HUES48 (cell line): ENCODE results near the gene OFD1.

Source experiments
- H3K27ac ChIP-seq: one replicate; pipeline ENCODE4 v1.7.0; 2013; ENCODE audit warnings: low read depth, low read length, inconsistent platforms
- H3K27me3 ChIP-seq: 2 replicates; pipeline ENCODE4 v1.6.1; 2013; ENCODE audit warnings: mild to moderate bottlenecking, low read length; ENCODE audit not compliant: control insufficient read depth, insufficient read depth
- H3K36me3 ChIP-seq: 2 replicates; pipeline ENCODE4 v1.6.1; 2013; ENCODE audit warnings: low read length; ENCODE audit not compliant: control insufficient read depth, insufficient read depth
- H3K4me1 ChIP-seq: 2 replicates; pipeline ENCODE4 v1.6.1; 2013; ENCODE audit warnings: mild to moderate bottlenecking, low read length; ENCODE audit not compliant: control insufficient read depth, insufficient read depth
- H3K4me3 ChIP-seq: 2 replicates; pipeline ENCODE4 v1.5.1; 2013; ENCODE audit warnings: mild to moderate bottlenecking, low read depth, low read length
- H3K9ac ChIP-seq: 2 replicates; pipeline ENCODE4 v1.6.1; 2013; ENCODE audit warnings: mild to moderate bottlenecking, low read depth, low read length, moderate library complexity
- H3K9me3 ChIP-seq: 2 replicates; pipeline ENCODE4 v1.6.1; 2013; ENCODE audit warnings: low read length; ENCODE audit not compliant: control insufficient read depth, insufficient read depth

The OFD1 gene

GRCh38 chrX:13732246-13733067 lies 2.1 kb upstream of the OFD1 start:
- H3K4me3 ChIP-seq: no peak overlapping the region
- H3K9ac ChIP-seq: no peak overlapping the region
- peaks cover 15% of the 10 kb centered on the region for H3K4me1 ChIP-seq
- no peaks in the 10 kb centered on the region for H3K27me3 ChIP-seq
- no peak overlapping the region for H3K27ac ChIP-seq
- no peaks in the 10 kb centered on the region for H3K9me3 ChIP-seq
- peaks cover 21% of the 10 kb centered on the region for H3K36me3 ChIP-seq

- H3K27ac ChIP-seq: no peak overlapping the region
- no peaks in the 10 kb centered on the region for H3K9me3 ChIP-seq
- H3K4me1 ChIP-seq: peaks cover 15% of the 10 kb centered on the region
- no peaks in the 10 kb centered on the region for H3K27me3 ChIP-seq
- H3K9ac ChIP-seq: peak overlapping the region; percentile 78; the same call in 1 of the 2 replicates
- H3K4me3 ChIP-seq: peak overlapping the region; percentile 87
- H3K36me3 ChIP-seq: peaks cover 31% of the 10 kb centered on the region
These were observed 1.0 kb upstream of the OFD1 start for GRCh38 chrX:13733506-13733905.

DNA sequence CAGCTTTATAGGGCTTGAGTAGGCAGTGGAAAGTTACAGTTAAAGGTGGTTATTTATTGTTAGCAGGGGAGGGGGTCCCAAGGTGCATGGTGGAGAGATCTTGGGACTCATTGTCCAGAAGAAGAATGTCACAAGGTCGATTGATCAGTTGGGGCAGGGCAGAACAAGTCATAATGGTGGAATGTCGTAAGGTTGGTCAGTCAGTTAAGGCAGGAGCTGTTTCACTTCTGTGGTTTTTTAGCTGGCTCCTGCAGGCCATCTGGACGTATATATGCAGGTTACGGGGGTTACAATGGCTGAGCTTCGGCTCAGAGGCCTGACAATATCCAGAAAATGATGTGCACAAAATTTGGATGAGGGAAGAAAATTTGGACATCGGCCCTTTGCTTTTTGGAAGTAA lies 7.1 kb downstream of the OFD1 start:
- Histone ChIP-seq H3K36me3 (peaks cover 67% of the 10 kb centered on the region), H3K9ac (no peak overlapping the region), H3K4me1 (0 out of 2 replicates have a peak, but pooled peaks cover 8% of the 10 kb centered on the region), H3K9me3 (no peaks in the 10 kb centered on the region), H3K4me3 (no peak overlapping the region), H3K27me3 (no peaks in the 10 kb centered on the region), H3K27ac (no peak overlapping the region)

DNA sequence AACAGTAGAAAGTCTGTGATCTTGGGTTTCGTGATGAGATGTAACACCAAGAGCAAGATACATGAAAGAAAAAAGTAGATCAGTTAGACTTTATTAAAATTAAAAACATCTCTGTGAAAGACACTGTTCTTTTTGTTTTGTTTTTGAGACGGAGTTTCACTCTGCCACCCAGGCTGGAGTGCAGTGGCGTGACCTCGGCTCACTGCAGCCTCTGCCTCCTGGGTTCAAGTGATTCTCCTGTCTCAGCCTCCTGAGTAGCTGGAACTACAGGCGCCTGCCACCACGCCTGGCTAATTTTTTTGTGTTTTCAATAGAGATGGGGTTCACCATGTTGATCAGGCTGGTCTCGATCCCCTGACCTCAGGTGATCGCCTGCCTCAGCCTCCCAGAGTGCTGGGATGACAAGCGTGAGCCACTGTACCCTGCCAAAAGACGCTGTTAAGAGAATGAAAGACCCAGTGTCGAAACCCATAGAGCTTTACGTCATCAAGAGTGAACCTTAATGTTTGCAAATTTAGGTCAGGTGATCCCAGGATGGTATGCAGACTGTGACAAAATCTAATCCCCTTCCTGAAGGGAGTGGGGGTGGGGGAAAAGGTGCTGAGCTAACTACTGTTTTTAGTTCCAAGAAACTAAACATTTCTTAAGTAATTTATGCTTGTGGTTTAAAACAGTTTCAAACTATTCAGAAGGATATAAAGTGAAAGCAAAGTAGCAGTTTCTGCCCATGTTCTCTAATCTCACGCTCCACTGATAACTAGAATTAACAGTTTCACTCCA lies 8.0 kb downstream of the OFD1 start:
- no peak overlapping the region for H3K4me3 ChIP-seq
- H3K4me1 ChIP-seq: 0 out of 2 replicates have a peak, but pooled peaks cover 8% of the 10 kb centered on the region
- H3K27me3 ChIP-seq: no peaks in the 10 kb centered on the region
- H3K9ac ChIP-seq: no peak overlapping the region
- H3K36me3 ChIP-seq: peaks cover 68% of the 10 kb centered on the region
- no peaks in the 10 kb centered on the region for H3K9me3 ChIP-seq
- H3K27ac ChIP-seq: no peak overlapping the region

DNA sequence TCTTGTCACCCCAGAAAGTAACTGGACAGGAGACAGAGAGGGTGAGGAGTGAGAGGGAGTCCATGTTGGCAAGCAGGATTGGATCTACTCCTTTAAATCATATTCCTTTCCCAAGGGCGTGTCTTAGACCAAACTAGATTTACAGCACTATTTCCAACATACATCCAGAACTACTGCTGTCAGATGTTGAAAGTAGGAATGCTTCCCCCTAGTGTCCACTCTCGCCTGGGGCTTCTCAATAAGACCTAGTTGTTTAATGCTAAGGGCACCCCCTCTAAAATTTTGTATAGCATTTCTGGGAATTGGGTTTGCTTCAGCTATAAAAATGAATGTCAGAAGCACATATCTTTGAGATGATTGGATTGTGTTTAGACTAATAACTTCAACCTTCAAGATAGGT lies 13.3 kb downstream of the OFD1 start:
- H3K27me3 ChIP-seq: no peaks in the 10 kb centered on the region
- peaks cover 86% of the 10 kb centered on the region for H3K36me3 ChIP-seq
- no peaks in the 10 kb centered on the region for H3K9me3 ChIP-seq
- H3K27ac ChIP-seq: no peak overlapping the region
- no peak overlapping the region for H3K4me3 ChIP-seq
- no peak overlapping the region for H3K9ac ChIP-seq
- H3K4me1 ChIP-seq: 0 out of 2 replicates have a peak, but pooled peaks cover 8% of the 10 kb centered on the region

GRCh38 chrX:13748486-13748885 lies 13.9 kb downstream of the OFD1 start:
- Histone ChIP-seq H3K4me1 (0 out of 2 replicates have a peak, but pooled peaks cover 2% of the 10 kb centered on the region), H3K27me3 (no peaks in the 10 kb centered on the region), H3K9ac (no peak overlapping the region), H3K4me3 (no peak overlapping the region), H3K27ac (no peak overlapping the region), H3K9me3 (no peaks in the 10 kb centered on the region), H3K36me3 (peaks cover 88% of the 10 kb centered on the region)

GRCh38 chrX:13750204-13750603 lies 15.7 kb downstream of the OFD1 start:
- Histone ChIP-seq H3K27ac (no peak overlapping the region), H3K9ac (no peak overlapping the region), H3K36me3 (peaks cover 81% of the 10 kb centered on the region)

GRCh38 chrX:13750812-13751211 lies 16.3 kb downstream of the OFD1 start:
- Histone ChIP-seq H3K4me1 (0 out of 2 replicates have a peak, but pooled peaks cover 2% of the 10 kb centered on the region), H3K9me3 (no peaks in the 10 kb centered on the region), H3K27me3 (no peaks in the 10 kb centered on the region), H3K4me3 (no peak overlapping the region), H3K27ac (no peak overlapping the region), H3K36me3 (peaks cover 79% of the 10 kb centered on the region), H3K9ac (no peak overlapping the region)

More at GRCh38 chrX:13750204-13750603, 15.7 kb downstream of the OFD1 start:
- Histone ChIP-seq H3K27me3 (no peaks in the 10 kb centered on the region), H3K4me1 (0 out of 2 replicates have a peak, but pooled peaks cover 2% of the 10 kb centered on the region), H3K4me3 (no peak overlapping the region), H3K9me3 (no peaks in the 10 kb centered on the region)

DNA sequence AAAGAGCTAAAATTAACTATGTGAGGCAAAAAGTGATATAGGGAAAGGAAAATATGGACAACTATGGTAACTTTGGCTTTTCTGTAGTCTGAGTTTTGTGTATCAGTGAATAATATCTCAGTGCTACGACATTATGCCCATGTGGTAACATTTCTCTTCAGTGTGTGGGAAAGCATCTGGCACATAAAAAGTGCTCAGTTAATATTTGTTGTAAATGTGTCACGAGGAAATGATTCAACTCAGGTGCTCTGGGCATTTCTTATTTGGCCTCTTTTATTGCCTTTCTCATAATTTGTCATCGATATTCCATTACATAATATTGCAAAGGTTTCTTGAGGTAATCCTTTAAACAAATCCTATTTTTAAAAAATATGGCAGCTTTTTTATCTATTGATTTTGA lies 17.6 kb downstream of the OFD1 start:
- H3K9me3 ChIP-seq: no peaks in the 10 kb centered on the region
- no peak overlapping the region for H3K4me3 ChIP-seq
- peaks cover 14% of the 10 kb centered on the region for H3K4me1 ChIP-seq
- H3K27me3 ChIP-seq: no peaks in the 10 kb centered on the region
- H3K36me3 ChIP-seq: peaks cover 74% of the 10 kb centered on the region
- H3K27ac ChIP-seq: no peak overlapping the region
- no peak overlapping the region for H3K9ac ChIP-seq

DNA sequence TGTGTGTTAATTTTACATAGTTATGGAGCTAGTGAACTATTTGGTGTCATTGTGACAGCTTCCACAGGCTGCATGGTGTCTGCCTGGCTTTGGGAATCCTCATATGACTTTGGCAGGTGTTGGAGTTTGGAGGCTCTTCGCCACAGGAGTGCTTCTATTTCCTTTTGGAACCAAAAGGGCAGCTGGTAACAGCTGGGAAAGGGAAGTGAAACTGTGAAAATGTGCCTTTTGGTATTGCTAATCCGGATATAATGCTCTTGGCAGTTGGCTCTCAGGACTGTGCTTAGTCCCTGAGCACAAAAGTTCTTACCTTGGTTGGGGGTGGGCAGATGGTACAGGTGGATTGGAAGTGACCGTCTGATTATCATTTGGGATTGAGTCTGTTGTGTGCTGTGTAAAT lies 18.1 kb downstream of the OFD1 start:
- peaks cover 74% of the 10 kb centered on the region for H3K36me3 ChIP-seq
- no peak overlapping the region for H3K9ac ChIP-seq

DNA sequence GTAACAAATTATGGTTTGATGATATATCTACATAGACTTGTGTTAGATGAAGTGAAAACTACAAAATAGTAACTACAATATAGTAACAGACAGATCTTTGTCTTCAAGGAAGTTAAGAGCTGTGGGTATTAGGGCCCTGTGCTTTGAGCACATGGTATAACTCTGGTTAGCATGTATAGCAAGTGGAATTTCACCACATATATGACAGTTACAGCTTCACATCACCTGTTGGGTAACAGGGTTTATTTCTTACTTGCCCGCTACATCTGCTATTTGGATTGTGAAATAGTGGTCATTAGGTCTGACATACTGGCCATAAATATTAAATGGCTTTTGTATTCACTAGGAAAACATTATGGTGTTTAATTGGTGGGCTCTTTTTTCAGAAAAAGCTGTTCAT lies 20.2 kb downstream of the OFD1 start:
- Histone ChIP-seq H3K4me1 (peaks cover 17% of the 10 kb centered on the region), H3K27me3 (no peaks in the 10 kb centered on the region), H3K27ac (no peak overlapping the region), H3K9ac (no peak overlapping the region), H3K4me3 (no peak overlapping the region), H3K36me3 (peaks cover 75% of the 10 kb centered on the region), H3K9me3 (no peaks in the 10 kb centered on the region)

More for the DNA sequence above, 18.1 kb downstream of the OFD1 start:
- Histone ChIP-seq H3K27ac (no peak overlapping the region), H3K27me3 (no peaks in the 10 kb centered on the region), H3K9me3 (no peaks in the 10 kb centered on the region), H3K4me1 (peaks cover 17% of the 10 kb centered on the region), H3K4me3 (no peak overlapping the region)
